ENCODE measurements around the gene CRYBG2.

DNA sequence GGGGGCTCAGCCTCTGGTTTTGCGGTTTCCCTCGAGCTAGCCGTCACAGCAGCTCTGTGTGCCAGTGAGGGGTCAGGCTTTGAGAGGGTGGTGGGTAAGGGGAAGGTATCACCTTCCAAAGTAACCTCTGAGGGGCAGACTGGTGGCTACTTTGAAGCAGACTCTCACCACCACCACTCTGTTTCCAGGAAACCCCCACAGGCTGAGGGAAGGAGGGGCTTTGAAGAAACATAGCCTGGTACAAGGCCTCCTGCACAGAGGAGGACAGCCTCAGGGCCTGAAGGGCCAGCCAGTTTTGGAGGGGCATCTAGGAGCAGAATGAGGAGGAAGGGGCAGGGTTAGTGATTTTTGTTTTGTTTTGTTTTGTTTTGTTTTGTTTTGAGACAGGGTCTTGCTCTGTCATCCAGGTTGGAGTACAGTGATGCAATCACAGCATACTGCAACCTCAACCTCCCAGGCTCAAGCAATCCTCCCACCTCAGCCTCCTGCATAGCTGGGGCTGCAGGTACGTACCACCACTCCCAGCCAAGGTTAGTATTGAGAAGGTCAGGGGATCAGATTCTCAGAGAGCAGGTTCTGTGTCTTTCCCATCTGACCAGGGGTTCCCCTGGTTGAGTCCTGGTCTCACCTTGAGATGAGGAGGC, 35.8 kb upstream of the CRYBG2 start:
- TF ChIP-seq CTCF (IDR thresholded peaks at IDR 0.05; ENCODE audit: low read length) (no peak), EZH2phosphoT487 (IDR thresholded peaks at IDR 0.05; ENCODE audit: low read length) (no peak)
